ENCODE results near the gene CLEC16A. TPM values are rescaled to one million over a fixed set of nuclear protein-coding genes. Genes with fewer than 3 reads are reported as not detected.

The CLEC16A gene
- total RNA-seq, 4 donors from 2014 or later = 24.5 to 33.0 (median 29.3) TPM

- Histone ChIP-seq H3K27ac (no peak overlapping the region), H3K9me3 (peaks cover 0 to 4% (median 0%) of the 10 kb centered on the region in 3 donors), H3K4me3 (no peak overlapping the region), H3K36me3 (no peaks in the 10 kb centered on the region), H3K4me1 (no peaks in the 10 kb centered on the region), H3K27me3 (no peaks in the 10 kb centered on the region)
- in situ Hi-C loops (cut with MboI; ENCODE audit: low sequenced_read_pairs in 4 of 4) (no loop called here), intact Hi-C loops (cut with DNase I; ENCODE audit: low total_unique reads) (no loop called here)
- no peak for ATAC-seq
- no peak for TF ChIP-seq POLR2A (IDR thresholded peaks at IDR 0.05)
- TF ChIP-seq CTCF (IDR thresholded peaks at IDR 0.05 in 4 of 5, conservative IDR thresholded peaks at IDR 0.05 in 1 of 5) = no peak
- DNase-seq = no peak
Measured at GRCh38 chr16:11114366-11115164, 170.2 kb downstream of the CLEC16A start.

GRCh38 chr16:11117576-11118211 is 173.3 kb downstream of the CLEC16A start:
- ATAC-seq (no peak), DNase-seq (no peak)
- Histone ChIP-seq H3K4me1 (peaks cover 8 to 10% of the 10 kb centered on the region in 2 donors), H3K4me3 (no peak overlapping the region), H3K27ac (no peak overlapping the region), H3K27me3 (no peaks in the 10 kb centered on the region), H3K9me3 (no peaks in the 10 kb centered on the region), H3K36me3 (peaks cover 0 to 11% of the 10 kb centered on the region in 2 donors)
- TF ChIP-seq POLR2A (IDR thresholded peaks at IDR 0.05) (no peak), CTCF (IDR thresholded peaks at IDR 0.05 in 4 of 5, conservative IDR thresholded peaks at IDR 0.05 in 1 of 5) (no peak)
- intact Hi-C loops (cut with DNase I; ENCODE audit: low total_unique reads) = no loop called here
- in situ Hi-C loops (cut with MboI; ENCODE audit: low sequenced_read_pairs in 4 of 4) = no loop called here

- peaks cover 8 to 10% of the 10 kb centered on the region in 2 donors for H3K4me1 ChIP-seq
- intact Hi-C loops (cut with DNase I; ENCODE audit: low total_unique reads) (no loop called here), in situ Hi-C loops (cut with MboI; ENCODE audit: low sequenced_read_pairs in 4 of 4) (no loop called here)
- H3K4me3 ChIP-seq = no peak overlapping the region
- ATAC-seq (no peak), DNase-seq (no peak)
- no peaks in the 10 kb centered on the region for H3K9me3 ChIP-seq
- H3K27me3 ChIP-seq = no peaks in the 10 kb centered on the region
- no peak for TF ChIP-seq POLR2A (IDR thresholded peaks at IDR 0.05)
- no peak for TF ChIP-seq CTCF (IDR thresholded peaks at IDR 0.05 in 4 of 5, conservative IDR thresholded peaks at IDR 0.05 in 1 of 5)
- no peak overlapping the region for H3K27ac ChIP-seq
- peaks cover 0 to 13% of the 10 kb centered on the region in 2 donors for H3K36me3 ChIP-seq
Measured at GRCh38 chr16:11118479-11118878, 174.1 kb downstream of the CLEC16A start.

GRCh38 chr16:11121083-11121608 is 176.8 kb downstream of the CLEC16A start:
- Histone ChIP-seq H3K4me1 (peaks cover 8 to 10% of the 10 kb centered on the region in 2 donors), H3K4me3 (no peak overlapping the region), H3K27ac (no peak overlapping the region), H3K9me3 (no peaks in the 10 kb centered on the region), H3K27me3 (no peaks in the 10 kb centered on the region), H3K36me3 (peaks cover 0 to 27% of the 10 kb centered on the region in 2 donors)
- TF ChIP-seq POLR2A (IDR thresholded peaks at IDR 0.05) (no peak), CTCF (IDR thresholded peaks at IDR 0.05 in 4 of 5, conservative IDR thresholded peaks at IDR 0.05 in 1 of 5) (no peak)
- in situ Hi-C loops (cut with MboI; ENCODE audit: low sequenced_read_pairs in 4 of 4) = no loop called here
- intact Hi-C loops (cut with DNase I; ENCODE audit: low total_unique reads) = no loop called here
- DNase-seq = no peak
- no peak for ATAC-seq
